HG02571 (cell line): ENCODE measurements around the gene RNF31.
"Not testable (repeated sequence)": the region's sequence is repeated elsewhere in the genome, so short reads cannot be mapped to it uniquely, and the experiment has no call there.

ENCODE experiments used
- ATAC-seq: cut with Tn5 transposase; IDR thresholded peaks from one replicate; pipeline ENCODE4 v1.9.1; 2021; ENCODE audit warnings: mild to moderate bottlenecking, moderate library complexity; ENCODE audit not compliant: unreplicated experiment

RNF31 gene

DNA sequence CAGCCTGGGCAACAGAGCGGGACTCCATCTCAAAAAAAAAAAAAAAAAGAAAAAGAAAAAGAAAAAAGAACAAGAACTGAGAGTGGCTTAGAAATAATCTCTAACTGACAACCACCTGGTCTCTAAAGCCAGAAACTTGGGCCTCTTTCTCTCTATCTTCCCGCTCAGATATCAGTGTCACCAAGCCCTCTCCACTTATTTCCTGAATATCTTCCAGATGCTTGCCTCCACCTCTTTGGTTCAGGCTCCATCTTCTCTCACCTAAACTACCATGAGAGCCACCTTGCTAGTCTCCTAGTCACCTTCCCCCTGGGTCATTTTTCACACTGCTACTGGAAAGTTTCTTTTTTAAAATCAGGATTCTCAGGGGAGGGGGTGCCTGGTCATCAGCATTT, 49.8 kb downstream of the RNF31 start:
- ATAC-seq: no peak

DNA sequence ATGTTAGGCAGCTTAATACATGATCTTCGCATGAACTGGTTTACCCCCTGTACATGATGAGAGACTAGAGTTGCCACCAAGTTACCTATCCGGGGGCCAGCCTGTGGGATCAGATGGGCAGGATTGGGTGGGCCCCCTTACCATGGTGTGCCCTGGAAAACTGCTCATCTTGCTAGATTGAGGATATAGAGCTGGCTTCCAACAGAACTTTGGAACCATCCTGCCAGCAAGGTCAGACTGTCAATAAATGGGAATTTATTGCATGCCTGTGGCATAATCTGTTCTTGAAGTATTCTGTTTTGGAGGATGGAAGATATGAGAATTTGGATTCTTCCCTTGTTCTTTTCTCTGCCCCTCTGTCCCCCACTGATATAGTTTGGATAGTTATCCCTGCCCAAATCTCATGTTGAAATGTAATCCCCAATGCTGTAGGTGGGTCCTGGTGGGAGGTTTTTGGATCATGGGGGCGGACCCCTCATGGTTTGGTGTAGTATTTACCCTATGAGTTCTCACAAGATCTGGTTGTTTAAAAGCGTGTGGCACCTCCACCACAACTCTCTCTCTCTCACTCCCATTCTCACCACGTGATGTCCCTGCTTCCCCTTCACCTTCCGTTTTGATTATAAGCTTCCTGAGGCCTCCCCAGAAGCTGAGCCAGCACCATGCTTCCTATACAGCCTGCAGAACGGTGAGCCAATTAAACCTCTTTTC, 51.7 kb downstream of the RNF31 start:
- ATAC-seq: no peak

DNA sequence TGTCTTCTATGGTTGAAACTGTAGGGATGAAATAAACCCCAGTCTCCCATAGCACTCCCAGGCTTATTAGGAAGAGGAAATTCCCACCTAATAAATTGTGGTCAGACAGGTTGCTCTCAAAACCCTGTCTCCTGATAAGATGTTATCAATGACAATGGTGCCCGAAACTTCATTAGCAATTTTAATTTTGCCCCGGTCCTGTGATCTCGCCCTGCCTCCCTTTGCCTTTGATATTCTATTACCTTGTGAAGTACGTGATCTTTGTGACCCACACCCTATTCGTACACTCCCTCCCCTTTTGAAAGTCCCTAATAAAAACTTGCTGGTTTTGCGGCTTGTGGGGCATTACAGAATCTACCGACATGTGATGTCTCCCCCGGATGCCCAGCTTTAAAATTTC, 55.2 kb downstream of the RNF31 start:
- not testable (repeated sequence) for ATAC-seq

DNA sequence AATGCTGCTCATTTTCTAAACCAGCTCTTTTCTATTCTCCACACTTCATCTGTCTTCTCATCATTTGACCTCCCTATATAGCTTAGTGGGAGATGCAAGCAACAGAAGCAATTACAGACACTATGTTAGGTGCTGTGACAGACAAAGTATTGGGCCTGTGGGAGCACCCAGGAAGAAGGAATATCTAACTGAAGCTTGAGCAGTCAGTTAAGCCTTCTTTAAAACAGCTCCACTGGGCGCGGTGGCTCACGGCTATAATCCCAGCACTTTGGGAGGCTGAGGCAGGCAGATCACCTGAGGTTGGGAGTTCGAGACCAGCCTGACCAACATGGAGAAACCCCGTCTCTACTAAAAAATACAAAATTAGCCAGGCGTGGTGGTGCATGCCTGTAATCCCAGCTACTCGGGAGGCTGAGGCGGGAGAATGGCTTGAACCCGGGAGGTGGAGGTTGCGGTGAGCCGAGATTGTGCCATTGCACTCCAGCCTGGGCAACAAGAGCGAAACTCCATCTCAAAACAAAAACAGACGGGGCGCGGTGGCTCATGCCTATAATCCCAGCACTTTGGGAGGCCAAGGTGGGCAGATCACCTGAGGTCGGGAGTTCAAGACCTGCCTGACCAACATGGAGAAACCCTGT, 56.1 kb downstream of the RNF31 start:
- ATAC-seq: not testable (repeated sequence)

DNA sequence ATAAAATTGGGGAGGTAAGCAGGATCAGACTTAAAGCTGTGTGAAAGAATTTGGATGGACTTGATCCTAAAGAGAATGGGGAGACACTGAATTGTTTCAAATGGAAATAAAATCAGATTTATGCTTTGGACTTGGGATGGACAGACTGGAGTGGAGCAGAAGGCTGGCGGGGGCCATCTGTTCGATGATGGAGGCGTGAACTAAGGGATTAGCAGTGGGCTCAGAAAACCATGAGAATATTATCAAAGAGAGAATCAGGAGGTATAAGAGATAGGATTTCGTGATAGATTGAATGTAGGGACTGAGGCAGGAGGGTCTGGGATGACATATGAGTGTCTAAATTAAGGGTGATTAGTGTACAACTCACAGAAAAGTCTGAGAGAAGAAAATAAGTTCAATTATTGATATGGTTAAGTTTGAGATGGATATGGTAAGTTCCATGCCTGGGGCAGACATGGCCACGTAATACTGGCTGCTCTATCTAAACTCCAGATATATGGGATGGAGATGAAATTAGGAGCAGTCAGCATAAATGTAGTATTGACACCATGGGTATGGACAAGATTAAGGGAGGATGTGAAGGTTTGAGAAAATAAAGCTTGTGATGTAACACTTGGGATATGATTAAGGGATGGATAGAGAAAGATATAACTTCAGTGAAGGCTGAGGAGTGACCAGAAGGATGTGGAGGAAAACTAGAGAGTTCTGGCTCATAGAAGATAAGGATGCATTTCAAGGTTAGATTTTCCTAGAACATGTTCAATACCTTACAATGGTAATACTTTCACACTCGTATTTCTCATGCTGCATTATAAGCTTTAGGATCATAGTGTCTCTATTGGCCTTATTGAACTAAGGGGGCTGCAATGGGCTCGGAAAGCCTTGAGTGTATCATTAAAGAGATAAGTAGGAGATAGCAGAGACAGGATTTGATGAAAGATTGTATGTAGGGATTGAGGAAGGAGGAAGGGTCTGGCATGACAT, 57.2 kb downstream of the RNF31 start:
- no peak for ATAC-seq

DNA sequence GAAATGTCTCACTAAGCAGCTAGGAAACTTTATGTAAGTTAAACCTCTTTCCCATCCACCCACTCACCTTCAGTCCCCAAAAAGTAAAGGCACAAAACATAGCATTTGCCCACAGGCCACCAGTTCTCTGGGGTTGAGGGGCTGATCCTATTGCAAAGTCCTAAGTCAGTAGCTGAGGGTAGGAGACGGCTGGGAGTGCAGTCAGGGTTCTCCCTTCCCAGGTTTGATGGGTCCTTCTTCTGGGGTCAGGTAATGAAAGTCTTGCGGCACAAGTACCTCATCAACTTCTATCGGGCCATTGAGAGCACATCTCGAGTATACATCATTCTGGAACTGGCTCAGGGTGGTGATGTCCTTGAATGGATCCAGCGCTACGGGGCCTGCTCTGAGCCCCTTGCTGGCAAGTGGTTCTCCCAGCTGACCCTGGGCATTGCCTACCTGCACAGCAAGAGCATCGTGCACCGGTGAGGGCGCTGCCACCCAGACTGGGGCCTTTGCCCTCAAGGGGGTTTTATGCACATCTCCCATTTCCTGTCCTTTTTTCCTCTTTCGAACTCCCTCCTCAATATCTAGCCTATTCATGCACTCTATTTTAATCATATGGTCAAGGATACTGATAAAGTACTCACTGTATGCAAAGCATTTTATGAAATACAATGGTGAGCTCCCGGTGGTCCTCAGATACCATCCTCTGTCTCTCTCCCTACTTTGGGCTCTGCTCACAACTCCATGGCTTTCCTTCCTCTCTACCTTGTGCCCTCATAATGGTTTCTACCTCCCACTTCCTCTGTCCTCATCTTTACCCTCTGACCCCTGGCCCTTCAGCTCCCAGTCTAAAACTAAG, 59.2 kb downstream of the RNF31 start:
- no peak for ATAC-seq

DNA sequence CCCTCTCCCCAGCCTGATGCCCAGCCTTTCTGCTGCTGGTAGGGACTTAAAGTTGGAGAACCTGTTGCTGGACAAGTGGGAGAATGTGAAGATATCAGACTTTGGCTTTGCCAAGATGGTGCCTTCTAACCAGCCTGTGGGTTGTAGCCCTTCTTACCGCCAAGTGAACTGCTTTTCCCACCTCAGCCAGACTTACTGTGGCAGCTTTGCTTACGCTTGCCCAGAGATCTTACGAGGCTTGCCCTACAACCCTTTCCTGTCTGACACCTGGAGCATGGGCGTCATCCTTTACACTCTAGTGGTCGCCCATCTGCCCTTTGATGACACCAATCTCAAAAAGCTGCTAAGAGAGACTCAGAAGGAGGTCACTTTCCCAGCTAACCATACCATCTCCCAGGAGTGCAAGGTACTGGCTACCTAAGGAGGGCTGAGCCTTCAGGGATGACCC, 59.8 kb downstream of the RNF31 start:
- no peak for ATAC-seq

DNA sequence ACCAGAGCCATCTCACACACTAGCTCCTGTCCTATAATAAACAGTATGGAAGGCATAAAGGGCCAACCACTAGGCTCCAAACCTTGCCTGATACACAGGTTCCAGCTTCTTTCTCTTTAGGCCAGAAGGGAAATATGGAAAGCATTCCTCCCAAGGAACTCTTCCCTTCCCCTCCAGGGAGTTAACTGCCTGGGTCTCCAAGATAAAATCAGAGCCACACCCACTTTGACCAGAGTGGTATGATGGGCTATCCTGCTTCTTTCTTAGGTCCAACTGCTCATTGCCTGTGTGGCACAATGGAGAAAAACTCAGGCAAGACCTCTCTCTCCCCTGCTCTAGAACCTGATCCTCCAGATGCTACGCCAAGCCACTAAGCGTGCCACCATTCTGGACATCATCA, 60.3 kb downstream of the RNF31 start:
- ATAC-seq: no peak
